Thoracic aorta (tissue), 2 donors: ENCODE results near the gene STIM2. TPM values are rescaled to one million over a fixed set of nuclear protein-coding genes. Genes with fewer than 3 reads are reported as not detected.

Experiments
- ATAC-seq: fragments of 150-250 bp; one replicate; pipeline ENCODE4 v1.8.0; 2017; ENCODE audit warnings: low read depth; ENCODE audit not compliant: insufficient number of reproducible peaks, low FRiP score
- DNase-seq: peaks from one replicate; pipeline ENCODE4 v3.0.0-alpha.2; 2020; ENCODE audit warnings: low spot score
- H3K27ac ChIP-seq, 2 donors: fragments of 200-600 bp; sonication (generic); 1 replicate in 1 of 2; 2 replicates in 1 of 2; pipeline ENCODE4 v1.5.1; 2016; ENCODE audit warnings: mild to moderate bottlenecking in 2 of 2, moderate library complexity in 2 of 2
- H3K27me3 ChIP-seq: fragments of 200-600 bp; sonication (generic); replicated peaks from 2 replicates; pipeline ENCODE4 v1.6.0; 2016; ENCODE audit warnings: mild to moderate bottlenecking; ENCODE audit not compliant: insufficient read depth
- H3K36me3 ChIP-seq: fragments of 200-600 bp; sonication (generic); one replicate; pipeline ENCODE4 v1.5.1; 2016
- H3K4me1 ChIP-seq, 2 donors: fragments of 200-600 bp; sonication (generic); 1 replicate in 1 of 2; 2 replicates in 1 of 2; pipeline versions ENCODE4 v1.5.1 to v1.6.0; 2016; ENCODE audit warnings: low read depth in 2 of 2, mild to moderate bottlenecking in 1 of 2; ENCODE audit not compliant: control insufficient read depth in 1 of 2
- H3K4me3 ChIP-seq: fragments of 200-600 bp; sonication (generic); 2 replicates; pipeline ENCODE4 v1.5.1; 2016; ENCODE audit warnings: mild to moderate bottlenecking
- H3K9me3 ChIP-seq: fragments of 200-600 bp; sonication (generic); 2 replicates; pipeline ENCODE4 v1.5.1; 2016
- total RNA-seq, 2 donors: library from RNA; depleted of rRNA; stranded (reverse); fragments of >200 nt; gene quantifications; one replicate each; pipeline versions ENCODE4 v1.1.0 to v1.2.3, GENCODE V29; 2016
- TF ChIP-seq, protein P1 (sequence below): fragments of 200-600 bp; sonication (generic); IDR thresholded peaks from one replicate; pipeline ENCODE4 v1.5.1; 2019; ENCODE audit warnings: antibody characterized with exemption

The STIM2 gene
- total RNA-seq, 2 donors from 2014 or later: 14.3 to 53.3 TPM

DNA sequence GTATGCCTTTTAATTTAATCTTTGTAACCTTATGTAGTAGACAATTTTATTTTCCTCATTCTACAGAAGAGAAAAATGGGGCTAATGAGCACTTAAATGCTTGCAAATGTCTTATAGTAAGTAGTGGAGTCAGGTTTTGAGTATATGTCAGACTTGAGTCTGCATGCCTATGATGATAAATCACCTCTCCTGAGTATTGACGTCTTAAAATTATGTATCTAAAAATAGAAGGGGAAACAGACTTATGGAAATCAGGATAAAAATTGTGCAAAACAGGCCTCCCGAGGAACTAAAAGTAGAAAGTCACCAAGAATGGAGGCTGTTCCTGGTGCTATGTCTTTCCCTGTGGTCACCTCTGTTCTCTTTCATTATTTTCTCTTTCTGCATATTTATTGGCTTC, 92.7 kb downstream of the STIM2 start:
- DNase-seq (no peak), ATAC-seq (no peak)
- Histone ChIP-seq H3K36me3 (no peaks in the 10 kb centered on the region), H3K4me3 (no peak overlapping the region), H3K27ac (no peak overlapping the region), H3K9me3 (peaks cover 4% of the 10 kb centered on the region), H3K4me1 (no peaks in the 10 kb centered on the region), H3K27me3 (no peaks in the 10 kb centered on the region)
- TF ChIP-seq, protein P1, sequence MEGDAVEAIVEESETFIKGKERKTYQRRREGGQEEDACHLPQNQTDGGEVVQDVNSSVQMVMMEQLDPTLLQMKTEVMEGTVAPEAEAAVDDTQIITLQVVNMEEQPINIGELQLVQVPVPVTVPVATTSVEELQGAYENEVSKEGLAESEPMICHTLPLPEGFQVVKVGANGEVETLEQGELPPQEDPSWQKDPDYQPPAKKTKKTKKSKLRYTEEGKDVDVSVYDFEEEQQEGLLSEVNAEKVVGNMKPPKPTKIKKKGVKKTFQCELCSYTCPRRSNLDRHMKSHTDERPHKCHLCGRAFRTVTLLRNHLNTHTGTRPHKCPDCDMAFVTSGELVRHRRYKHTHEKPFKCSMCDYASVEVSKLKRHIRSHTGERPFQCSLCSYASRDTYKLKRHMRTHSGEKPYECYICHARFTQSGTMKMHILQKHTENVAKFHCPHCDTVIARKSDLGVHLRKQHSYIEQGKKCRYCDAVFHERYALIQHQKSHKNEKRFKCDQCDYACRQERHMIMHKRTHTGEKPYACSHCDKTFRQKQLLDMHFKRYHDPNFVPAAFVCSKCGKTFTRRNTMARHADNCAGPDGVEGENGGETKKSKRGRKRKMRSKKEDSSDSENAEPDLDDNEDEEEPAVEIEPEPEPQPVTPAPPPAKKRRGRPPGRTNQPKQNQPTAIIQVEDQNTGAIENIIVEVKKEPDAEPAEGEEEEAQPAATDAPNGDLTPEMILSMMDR: no peak

DNA sequence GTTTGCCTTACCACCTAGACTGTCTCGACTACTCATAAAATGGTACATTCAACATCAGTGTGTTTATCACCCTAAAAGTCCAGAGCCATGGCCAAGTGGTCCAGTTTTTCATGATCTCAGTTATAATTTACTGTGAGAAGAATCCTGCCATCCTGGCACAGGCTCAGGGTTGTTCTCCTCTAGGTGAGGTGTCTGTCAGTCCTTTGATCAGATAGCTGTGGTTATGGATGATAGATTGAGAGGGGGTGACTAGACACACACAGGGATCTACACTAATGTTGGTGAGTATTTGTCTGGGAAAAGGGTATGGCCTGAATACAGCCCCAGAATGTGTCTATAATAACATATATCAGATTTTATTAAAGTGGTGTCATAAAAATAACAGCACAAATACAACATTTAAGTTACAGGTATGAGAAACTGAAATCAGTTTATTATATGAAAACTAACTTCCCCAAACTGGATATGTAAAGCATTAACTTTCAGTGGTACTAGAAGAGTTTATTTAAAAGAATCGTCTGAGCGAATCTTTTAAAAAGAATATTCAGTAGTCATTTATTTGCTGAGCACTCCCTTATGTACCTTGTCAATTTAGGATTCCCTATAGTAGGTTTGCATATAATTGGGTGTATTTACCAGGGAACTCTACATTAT, 93.3 kb downstream of the STIM2 start:
- Histone ChIP-seq H3K9me3 (peaks cover 4% of the 10 kb centered on the region), H3K4me1 (no peaks in the 10 kb centered on the region), H3K4me3 (no peak overlapping the region), H3K36me3 (no peaks in the 10 kb centered on the region), H3K27me3 (no peaks in the 10 kb centered on the region), H3K27ac (no peak overlapping the region)
- ATAC-seq (no peak), DNase-seq (no peak)
- TF ChIP-seq, protein P1: no peak

DNA sequence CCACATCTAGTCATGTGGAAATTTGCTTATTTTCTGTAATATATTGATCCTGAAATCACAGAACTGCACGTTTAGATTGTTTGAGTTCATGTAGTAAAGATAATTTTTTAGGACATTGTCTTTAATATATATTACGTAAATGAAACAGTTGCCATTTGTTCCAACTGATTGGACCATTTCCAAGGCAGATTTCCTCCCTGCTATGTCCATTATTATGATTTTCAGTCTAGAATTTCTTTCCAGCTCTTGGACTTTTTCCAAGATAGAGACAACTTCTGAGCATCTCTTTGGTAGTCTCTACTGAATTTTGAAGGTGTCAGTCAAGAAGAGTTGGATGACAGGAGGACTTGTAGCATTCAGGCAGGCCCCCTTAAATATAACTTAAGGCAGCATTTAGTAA, 94.6 kb downstream of the STIM2 start:
- TF ChIP-seq, protein P1: no peak
- ATAC-seq: no peak
- H3K27me3 ChIP-seq: no peaks in the 10 kb centered on the region

DNA sequence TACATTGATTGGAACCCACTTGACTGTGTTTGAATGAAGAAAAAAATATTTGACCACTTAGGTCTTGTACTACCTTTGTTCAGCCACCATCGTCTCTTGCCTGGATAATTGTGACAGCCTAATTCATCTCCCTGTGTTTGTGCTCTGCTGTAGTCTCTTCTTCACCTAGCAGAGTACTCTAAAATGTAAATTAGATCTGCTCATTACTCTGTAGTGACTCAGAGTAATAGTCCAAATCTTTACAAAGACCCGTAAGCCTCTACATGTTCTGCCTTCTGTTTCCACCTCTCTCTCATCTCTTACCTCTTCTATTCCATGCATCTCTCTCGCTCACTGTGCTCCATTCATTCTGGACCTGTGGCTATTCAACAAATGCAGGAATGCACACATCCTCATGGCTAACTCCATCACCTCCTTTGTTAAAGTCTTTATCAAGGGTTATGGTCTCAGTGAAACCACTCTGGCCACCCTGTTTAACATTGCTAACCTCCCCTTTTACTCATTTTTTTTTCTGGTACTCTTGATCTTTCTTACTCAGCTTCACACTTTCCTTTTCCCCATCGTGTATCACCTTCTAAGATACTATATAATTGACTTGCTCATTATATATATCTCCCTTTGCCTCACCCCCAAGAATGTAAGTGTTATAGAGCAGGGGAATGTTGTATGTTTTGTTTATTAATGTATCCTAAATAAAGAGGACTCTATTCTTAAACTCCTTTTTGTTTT, 98.4 kb downstream of the STIM2 start:
- ATAC-seq: no peak
- TF ChIP-seq, protein P1: no peak
- Histone ChIP-seq H3K9me3 (no peaks in the 10 kb centered on the region), H3K36me3 (no peaks in the 10 kb centered on the region), H3K4me3 (no peak overlapping the region), H3K4me1 (peaks cover 2 to 3% of the 10 kb centered on the region in 2 donors), H3K27me3 (no peaks in the 10 kb centered on the region), H3K27ac (no peak overlapping the region)
- no peak for DNase-seq

More for the DNA sequence above, 94.6 kb downstream of the STIM2 start:
- no peaks in the 10 kb centered on the region for H3K36me3 ChIP-seq
- H3K9me3 ChIP-seq: peaks cover 4% of the 10 kb centered on the region
- DNase-seq: no peak
- no peak overlapping the region for H3K27ac ChIP-seq
- no peaks in the 10 kb centered on the region for H3K4me1 ChIP-seq
- H3K4me3 ChIP-seq: no peak overlapping the region

DNA sequence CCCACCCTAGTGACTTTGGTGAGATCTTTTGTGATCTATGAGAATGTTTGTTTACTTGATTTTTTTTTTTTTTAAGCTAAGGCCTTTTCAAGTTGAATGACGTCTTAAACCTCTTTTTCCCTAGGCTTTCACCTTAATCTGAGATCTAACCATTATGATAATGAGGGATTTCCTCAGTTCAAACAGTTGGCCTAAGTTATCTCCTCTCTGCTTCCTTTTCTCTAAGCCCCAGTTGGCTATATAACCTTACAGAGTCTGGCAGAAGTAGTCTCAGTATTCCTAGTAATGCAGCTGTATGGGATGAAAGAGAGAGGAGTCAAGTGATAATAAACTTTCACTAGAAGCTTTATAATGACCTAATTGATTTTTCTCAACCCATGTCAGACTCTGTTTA, 99.0 kb downstream of the STIM2 start:
- DNase-seq (no peak), ATAC-seq (no peak)
- Histone ChIP-seq H3K36me3 (no peaks in the 10 kb centered on the region), H3K27ac (no peak overlapping the region), H3K4me3 (no peak overlapping the region), H3K27me3 (no peaks in the 10 kb centered on the region), H3K4me1 (peaks cover 7 to 8% of the 10 kb centered on the region in 2 donors), H3K9me3 (no peaks in the 10 kb centered on the region)
- TF ChIP-seq, protein P1: no peak
